Colonic mucosa (tissue), 4 donors: ENCODE data around the gene BTG4. TPM values are rescaled to one million over a fixed set of nuclear protein-coding genes. Genes with fewer than 3 reads are reported as not detected.

Source experiments
- DNase-seq: peaks from one replicate; pipeline ENCODE4 v3.0.0-alpha.2; 2020
- H3K27ac ChIP-seq: fragments of 200-600 bp; one replicate; pipeline ENCODE4 v1.8.0; 2021
- H3K27me3 ChIP-seq: fragments of 200-600 bp; one replicate; pipeline ENCODE4 v1.8.0; 2021
- H3K36me3 ChIP-seq: fragments of 200-600 bp; one replicate; pipeline ENCODE4 v1.8.0; 2021
- H3K4me1 ChIP-seq: fragments of 200-600 bp; one replicate; pipeline ENCODE4 v1.8.0; 2021; ENCODE audit warnings: mild to moderate bottlenecking
- H3K4me3 ChIP-seq: fragments of 200-600 bp; one replicate; pipeline ENCODE4 v1.8.0; 2021
- H3K9ac ChIP-seq, 2 donors: one replicate each; pipeline ENCODE4 v1.7.0; 2013; ENCODE audit warnings: control low read depth in 2 of 2, low read depth in 2 of 2, low read length in 2 of 2
- H3K9me3 ChIP-seq: fragments of 200-600 bp; one replicate; pipeline ENCODE4 v1.8.0; 2021
- CTCF ChIP-seq: fragments of 200-600 bp; IDR thresholded peaks from one replicate; pipeline ENCODE4 v1.8.0; 2022; ENCODE audit warnings: antibody characterized with exemption, mild to moderate bottlenecking
- intact Hi-C: fragments of 100-400 bp; cut with DNase I; formaldehyde crosslinking; loops from one replicate; pipeline ENCODE4 v1.14.1; 2022
- microRNA-seq: library from miRNA; unstranded; fragments of <30 nt; microRNA quantifications from one replicate; pipeline ENCODE4, GENCODE V29; 2019
- total RNA-seq, 2 donors: library from RNA; stranded (reverse); fragmentation: NEBNext Ultra II Directional in 1 of 2; extraction: Animal tissue kit (Norgen Biotek cat#: 25700) in 1 of 2; gene quantifications; one replicate each; pipeline ENCODE4 v1.2.1, GENCODE V29; 2021
- donor health status: healthy.
- donor health status: DM: no; HTN: no; CAD: no.
- donor health status: DM: no; HTN: no; CAD: no.

The BTG4 gene
- total RNA-seq, 2 donors from 2014 or later = not detected

GRCh38 chr11:111446404-111447111 is 65.6 kb downstream of the BTG4 start:
- H3K9me3 ChIP-seq = no peaks in the 10 kb centered on the region
- DNase-seq = peak; percentile 90
- H3K36me3 ChIP-seq = no peaks in the 10 kb centered on the region
- H3K27me3 ChIP-seq = no peaks in the 10 kb centered on the region
- intact Hi-C loops = loop anchor here (5.0 to 10.0 kb wide), 2 partner anchors 164 to 1002 kb away; no protein-coding TSS in a partner anchor
- no peaks in the 10 kb centered on the region for H3K4me1 ChIP-seq
- peak; percentile 73 for TF ChIP-seq CTCF
- no peak overlapping the region for H3K9ac ChIP-seq
- no peak overlapping the region for H3K27ac ChIP-seq
- no peak overlapping the region for H3K4me3 ChIP-seq

GRCh38 chr11:111445586-111445985 is 66.6 kb downstream of the BTG4 start:
- DNase-seq = no peak
- intact Hi-C loops = loop anchor here (5.0 to 10.0 kb wide), 2 partner anchors 163 to 1001 kb away; no protein-coding TSS in a partner anchor
- no peak overlapping the region for H3K9ac ChIP-seq
- no peak overlapping the region for H3K27ac ChIP-seq
- no peak overlapping the region for H3K4me3 ChIP-seq
- no peaks in the 10 kb centered on the region for H3K4me1 ChIP-seq
- no peak for TF ChIP-seq CTCF
- no peaks in the 10 kb centered on the region for H3K27me3 ChIP-seq
- no peaks in the 10 kb centered on the region for H3K9me3 ChIP-seq
- no peaks in the 10 kb centered on the region for H3K36me3 ChIP-seq

Small RNAs within 50 kb of the gene (microRNA-seq; reads per million reads assigned to microRNA genes)
- gene MIR34B (5.0 reads per million), gene MIR34C (53.5 reads per million, percentile 44 among the genes with 10 or more reads in this experiment)

Other genes with a start within 250 kb of the BTG4 start
- 1 to 10 TPM; 4.5 to 7.9 TPM for gene POU2AF3, start 213.8 kb downstream of the BTG4 start, total RNA-seq
- gene POU2AF1, start 133.1 kb downstream of the BTG4 start, total RNA-seq = 1 to 10 TPM; 3.1 to 3.7 TPM
- gene HOATZ, start 2.4 kb upstream of the BTG4 start, total RNA-seq = not detected
- 1 to 10 TPM in 1 of 2 donors, under 1 TPM in 1; 0.99 to 9.0 TPM for gene LAYN, start 28.3 kb upstream of the BTG4 start, total RNA-seq
- gene SIK2, start 90.1 kb upstream of the BTG4 start, total RNA-seq = 10 to 100 TPM; 16.2 to 21.3 TPM